Measurements from ENCODE around the gene PFKFB1. TPM values are rescaled to one million over a fixed set of nuclear protein-coding genes. Genes with fewer than 3 reads are reported as not detected.
A peak's percentile ranks its signal among the peaks of the same experiment; 100 is the strongest.

The PFKFB1 gene
- polyA plus RNA-seq, 2 of the 4 experiments (the other 2 are of a cell fraction), result 0.04 to 0.28 TPM

DNA sequence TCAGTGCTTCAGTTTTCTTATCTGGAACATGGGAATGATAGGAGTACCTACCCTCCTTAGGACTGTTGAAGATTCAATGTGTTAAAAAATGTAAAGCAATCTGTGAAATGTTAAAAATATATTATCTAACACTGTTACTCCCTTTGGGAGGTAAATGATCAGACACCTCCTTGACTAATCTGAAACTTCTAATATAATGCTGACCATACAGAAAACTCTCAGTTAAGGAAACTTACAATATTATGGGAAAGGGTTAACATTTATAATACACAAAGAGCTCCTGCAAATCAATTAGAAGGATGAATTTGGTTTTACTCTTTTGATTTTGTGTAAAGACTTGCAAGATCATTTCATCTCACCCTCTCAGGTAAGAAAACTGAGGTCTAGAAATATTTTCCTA, 1.6 kb upstream of the PFKFB1 start:
- Histone ChIP-seq H3K4me2 (no peak overlapping the region), H3K4me1 (no peaks in the 10 kb centered on the region), H3K9me3 (no peaks in the 10 kb centered on the region), H3K4me3 (no peak overlapping the region), H3K27ac (no peak overlapping the region)
- POLR2A ChIA-PET, result no interaction called here
- DNase-seq (ENCODE audit: low read depth in 1 of 2, low spot score in 1 of 2), result no peak
- TF ChIP-seq MAFK (IDR thresholded peaks at IDR 0.05; ENCODE audit: partially characterized antibody), result peak; percentile 72
- TF ChIP-seq, protein P1, sequence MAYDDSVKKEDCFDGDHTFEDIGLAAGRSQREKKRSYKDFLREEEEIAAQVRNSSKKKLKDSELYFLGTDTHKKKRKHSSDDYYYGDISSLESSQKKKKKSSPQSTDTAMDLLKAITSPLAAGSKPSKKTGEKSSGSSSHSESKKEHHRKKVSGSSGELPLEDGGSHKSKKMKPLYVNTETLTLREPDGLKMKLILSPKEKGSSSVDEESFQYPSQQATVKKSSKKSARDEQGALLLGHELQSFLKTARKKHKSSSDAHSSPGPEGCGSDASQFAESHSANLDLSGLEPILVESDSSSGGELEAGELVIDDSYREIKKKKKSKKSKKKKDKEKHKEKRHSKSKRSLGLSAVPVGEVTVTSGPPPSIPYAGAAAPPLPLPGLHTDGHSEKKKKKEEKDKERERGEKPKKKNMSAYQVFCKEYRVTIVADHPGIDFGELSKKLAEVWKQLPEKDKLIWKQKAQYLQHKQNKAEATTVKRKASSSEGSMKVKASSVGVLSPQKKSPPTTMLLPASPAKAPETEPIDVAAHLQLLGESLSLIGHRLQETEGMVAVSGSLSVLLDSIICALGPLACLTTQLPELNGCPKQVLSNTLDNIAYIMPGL (CRISPR knock-in tag; IDR thresholded peaks at IDR 0.05; ENCODE audit: borderline replicate concordance), result no peak
- no peak for ATAC-seq
- CTCF ChIA-PET, result no interaction called here
- FAIRE-seq, result no peak

DNA sequence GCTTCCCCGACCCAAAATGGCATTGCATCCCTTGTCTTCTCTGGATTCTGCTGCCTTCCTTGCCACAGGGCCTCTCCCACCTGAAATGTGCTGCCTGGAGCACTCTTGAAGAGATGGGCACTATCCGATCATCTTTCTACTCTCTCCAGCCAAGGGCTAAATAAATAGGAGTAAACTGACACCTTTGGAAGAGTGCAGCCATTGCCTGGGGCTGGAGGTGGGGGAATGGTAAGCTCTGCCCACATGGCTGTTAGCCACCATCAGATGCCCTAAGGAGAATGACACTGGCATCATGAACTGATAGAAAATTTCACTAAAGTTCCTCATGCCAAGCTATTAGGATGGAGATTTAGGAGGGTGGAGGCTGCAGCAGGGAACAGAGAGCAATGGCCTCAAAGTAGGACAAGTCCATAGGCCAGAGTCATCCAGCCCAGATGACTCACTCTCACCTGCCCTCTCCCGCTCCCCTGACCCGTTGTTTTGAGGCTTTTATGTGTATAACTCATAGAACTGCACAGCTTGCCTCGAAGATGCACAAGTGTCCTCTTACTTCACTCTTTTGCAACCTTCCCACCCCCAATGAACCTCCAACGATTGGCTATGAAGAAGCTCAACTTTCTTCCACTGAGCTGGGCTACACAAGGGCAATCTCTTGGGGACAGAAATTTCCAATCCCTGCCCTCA, 822 bp upstream of the PFKFB1 start:
- WGBS (ENCODE audit: missing lambda C conversion rate), result 33% methylated on average over 6 of the region's 6 CpGs
- TF ChIP-seq HDAC2 (IDR thresholded peaks at IDR 0.05), result no peak
- no peak for TF ChIP-seq MYC (IDR thresholded peaks at IDR 0.05; ENCODE audit: borderline replicate concordance, low read length)
- no peak for TF ChIP-seq ZNF302 (CRISPR knock-in tag; IDR thresholded peaks at IDR 0.05)
- TF ChIP-seq RARB (CRISPR knock-in tag; IDR thresholded peaks at IDR 0.05), result no peak
- TF ChIP-seq CHD2 (IDR thresholded peaks at IDR 0.05; ENCODE audit: low read length, partially characterized antibody), result no peak
- TF ChIP-seq ESRRA (IDR thresholded peaks at IDR 0.05; ENCODE audit: borderline replicate concordance, low read length), result no peak
- TF ChIP-seq EHMT2 (IDR thresholded peaks at IDR 0.05; ENCODE audit: low read depth), result no peak
- TF ChIP-seq TP53 (CRISPR knock-in tag; IDR thresholded peaks at IDR 0.05), result no peak
- no peak for ATAC-seq
- no peak for DNase-seq (ENCODE audit: low read depth in 1 of 2, low spot score in 1 of 2)
- FAIRE-seq, result no peak
- H3K4me2 ChIP-seq, result no peak overlapping the region
- H3K4me3 ChIP-seq, result no peak overlapping the region
- ChIA-PET CTCF (interaction anchor here (1.0 kb wide), 1 partner anchor 88 kb away, joined by 3 read pairs; no protein-coding TSS in a partner anchor), POLR2A (no interaction called here)
- no peaks in the 10 kb centered on the region for H3K9me3 ChIP-seq
- no peak overlapping the region for H3K27ac ChIP-seq
- H3K4me1 ChIP-seq, result no peaks in the 10 kb centered on the region

DNA sequence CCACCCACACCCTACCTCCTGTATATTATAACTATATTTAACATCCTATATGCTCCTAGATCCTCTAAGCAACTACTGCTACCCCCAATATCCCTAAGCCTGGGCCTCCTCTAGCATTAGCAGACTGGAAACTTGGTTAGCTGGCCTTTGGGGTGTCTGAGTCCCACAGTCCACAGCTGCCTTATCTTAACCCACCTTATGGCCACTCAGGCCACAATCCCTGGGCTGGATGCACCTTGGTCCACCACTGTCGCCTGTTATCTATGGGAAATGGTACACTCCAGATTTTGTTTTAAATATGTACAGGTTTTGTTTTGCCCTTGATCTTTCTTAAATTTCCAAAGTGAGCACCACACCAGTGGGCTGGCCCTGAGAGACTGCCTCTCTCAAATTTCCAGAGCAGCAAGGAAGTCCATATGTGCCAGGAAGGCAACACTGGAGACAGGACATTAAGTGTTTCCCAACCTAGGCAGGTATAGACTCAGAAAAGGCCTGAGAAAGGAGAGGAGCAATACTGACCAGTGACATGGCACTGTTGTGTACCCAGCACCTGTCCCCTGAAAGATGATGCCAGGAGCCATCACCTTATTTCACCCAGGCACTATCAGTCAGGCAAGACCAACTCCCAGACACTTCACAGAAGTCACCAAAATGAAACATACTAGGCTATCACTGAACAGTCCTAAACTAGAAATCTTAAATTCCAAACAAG, 921 bp downstream of the PFKFB1 start:
- no peaks in the 10 kb centered on the region for H3K4me1 ChIP-seq
- FAIRE-seq (no peak), ATAC-seq (no peak), DNase-seq (ENCODE audit: low read depth in 1 of 2, low spot score in 1 of 2) (no peak)
- no peak overlapping the region for H3K4me3 ChIP-seq
- no peak overlapping the region for H3K27ac ChIP-seq
- no peak for TF ChIP-seq PHF8 (IDR thresholded peaks at IDR 0.05; ENCODE audit: borderline replicate concordance, low read depth)
- TF ChIP-seq FOXS1 (CRISPR knock-in tag; IDR thresholded peaks at IDR 0.05), result no peak
- TF ChIP-seq EP300 (IDR thresholded peaks at IDR 0.05), result no peak
- no peak for TF ChIP-seq SREBF2 (IDR thresholded peaks at IDR 0.05)
- TF ChIP-seq, protein P2, sequence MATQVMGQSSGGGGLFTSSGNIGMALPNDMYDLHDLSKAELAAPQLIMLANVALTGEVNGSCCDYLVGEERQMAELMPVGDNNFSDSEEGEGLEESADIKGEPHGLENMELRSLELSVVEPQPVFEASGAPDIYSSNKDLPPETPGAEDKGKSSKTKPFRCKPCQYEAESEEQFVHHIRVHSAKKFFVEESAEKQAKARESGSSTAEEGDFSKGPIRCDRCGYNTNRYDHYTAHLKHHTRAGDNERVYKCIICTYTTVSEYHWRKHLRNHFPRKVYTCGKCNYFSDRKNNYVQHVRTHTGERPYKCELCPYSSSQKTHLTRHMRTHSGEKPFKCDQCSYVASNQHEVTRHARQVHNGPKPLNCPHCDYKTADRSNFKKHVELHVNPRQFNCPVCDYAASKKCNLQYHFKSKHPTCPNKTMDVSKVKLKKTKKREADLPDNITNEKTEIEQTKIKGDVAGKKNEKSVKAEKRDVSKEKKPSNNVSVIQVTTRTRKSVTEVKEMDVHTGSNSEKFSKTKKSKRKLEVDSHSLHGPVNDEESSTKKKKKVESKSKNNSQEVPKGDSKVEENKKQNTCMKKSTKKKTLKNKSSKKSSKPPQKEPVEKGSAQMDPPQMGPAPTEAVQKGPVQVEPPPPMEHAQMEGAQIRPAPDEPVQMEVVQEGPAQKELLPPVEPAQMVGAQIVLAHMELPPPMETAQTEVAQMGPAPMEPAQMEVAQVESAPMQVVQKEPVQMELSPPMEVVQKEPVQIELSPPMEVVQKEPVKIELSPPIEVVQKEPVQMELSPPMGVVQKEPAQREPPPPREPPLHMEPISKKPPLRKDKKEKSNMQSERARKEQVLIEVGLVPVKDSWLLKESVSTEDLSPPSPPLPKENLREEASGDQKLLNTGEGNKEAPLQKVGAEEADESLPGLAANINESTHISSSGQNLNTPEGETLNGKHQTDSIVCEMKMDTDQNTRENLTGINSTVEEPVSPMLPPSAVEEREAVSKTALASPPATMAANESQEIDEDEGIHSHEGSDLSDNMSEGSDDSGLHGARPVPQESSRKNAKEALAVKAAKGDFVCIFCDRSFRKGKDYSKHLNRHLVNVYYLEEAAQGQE (IDR thresholded peaks at IDR 0.05), result no peak
- no peak for TF ChIP-seq RARB (CRISPR knock-in tag; IDR thresholded peaks at IDR 0.05)
- TF ChIP-seq, protein P3, sequence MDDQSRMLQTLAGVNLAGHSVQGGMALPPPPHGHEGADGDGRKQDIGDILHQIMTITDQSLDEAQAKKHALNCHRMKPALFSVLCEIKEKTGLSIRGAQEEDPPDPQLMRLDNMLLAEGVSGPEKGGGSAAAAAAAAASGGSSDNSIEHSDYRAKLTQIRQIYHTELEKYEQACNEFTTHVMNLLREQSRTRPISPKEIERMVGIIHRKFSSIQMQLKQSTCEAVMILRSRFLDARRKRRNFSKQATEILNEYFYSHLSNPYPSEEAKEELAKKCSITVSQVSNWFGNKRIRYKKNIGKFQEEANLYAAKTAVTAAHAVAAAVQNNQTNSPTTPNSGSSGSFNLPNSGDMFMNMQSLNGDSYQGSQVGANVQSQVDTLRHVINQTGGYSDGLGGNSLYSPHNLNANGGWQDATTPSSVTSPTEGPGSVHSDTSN (IDR thresholded peaks at IDR 0.05), result no peak
- TF ChIP-seq POLR2A (IDR thresholded peaks at IDR 0.05; ENCODE audit: low read length), result no peak
- TF ChIP-seq ESRRA (IDR thresholded peaks at IDR 0.05; ENCODE audit: borderline replicate concordance, low read length), result no peak
- TF ChIP-seq CHD4 (IDR thresholded peaks at IDR 0.05; ENCODE audit: borderline replicate concordance), result no peak
- TF ChIP-seq NFE2L2 (conservative IDR thresholded peaks at IDR 0.05; ENCODE audit: low read length), result no peak
- TF ChIP-seq RCOR1 (IDR thresholded peaks at IDR 0.05; ENCODE audit: low read depth, low read length), result no peak
- TF ChIP-seq HOXB13 (CRISPR knock-in tag; IDR thresholded peaks at IDR 0.05; ENCODE audit: low read depth), result no peak
- TF ChIP-seq FOSL2 (IDR thresholded peaks at IDR 0.05), result no peak
- TF ChIP-seq FOSL2 (CRISPR knock-in tag; IDR thresholded peaks at IDR 0.05), result no peak
- TF ChIP-seq SMC3 (IDR thresholded peaks at IDR 0.05), result no peak
- no peak for TF ChIP-seq HEYL (CRISPR knock-in tag; IDR thresholded peaks at IDR 0.05)
- 45% methylated on average over 1 of the region's 1 CpG for WGBS (ENCODE audit: missing lambda C conversion rate)
- no peaks in the 10 kb centered on the region for H3K9me3 ChIP-seq
- CTCF ChIA-PET, result no interaction called here
- POLR2A ChIA-PET, result no interaction called here
- no peak overlapping the region for H3K4me2 ChIP-seq
